ENCODE data around the gene FATE1. TPM values are rescaled to one million over a fixed set of nuclear protein-coding genes. Genes with fewer than 3 reads are reported as not detected.

FATE1 gene
- total RNA-seq, 1 experiment from 2014 or later, result not detected

DNA sequence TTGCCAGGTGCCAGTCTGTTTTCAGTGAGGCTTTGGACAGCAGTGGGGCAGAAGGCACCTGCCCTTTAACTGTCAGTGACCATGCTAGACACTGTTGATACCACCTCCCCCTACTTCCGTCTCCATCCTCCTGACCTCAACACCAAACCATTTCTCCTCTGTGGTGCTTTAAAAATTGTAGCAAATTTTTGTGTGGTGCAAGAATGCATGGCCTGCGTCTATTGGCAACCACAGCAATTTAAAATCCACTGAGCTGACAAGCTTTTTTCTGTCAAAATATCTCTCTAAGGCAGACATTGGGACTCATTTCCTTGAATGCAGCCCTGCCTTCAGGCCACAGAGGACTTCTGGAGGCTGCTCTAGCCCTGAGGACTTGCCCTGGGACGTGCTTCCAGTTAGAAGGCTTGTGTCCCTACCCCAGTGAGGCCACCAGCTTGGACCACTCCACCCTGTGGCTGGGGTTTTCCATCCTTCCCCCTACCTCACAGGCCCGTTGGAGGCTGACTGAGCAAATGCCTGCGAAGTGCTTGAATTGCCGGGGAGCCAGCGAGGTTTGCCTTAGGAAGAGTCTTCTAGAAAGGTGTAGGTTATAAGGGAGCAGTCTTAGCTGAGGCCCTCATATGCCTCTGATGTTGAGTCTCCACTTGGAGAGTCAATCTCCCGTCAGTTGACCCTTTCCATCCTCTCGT, 13.7 kb upstream of the FATE1 start:
- DNase-seq (no peak), ATAC-seq (no peak)
- Histone ChIP-seq H3F3A (ENCODE audit: low read length, unreplicated experiment) (no peaks in the 10 kb centered on the region), H3K4me3 (ENCODE audit: low read length) (no peak overlapping the region), H3K27ac (ENCODE audit: low read length) (no peak overlapping the region), H3K4me1 (ENCODE audit: insufficient read depth, low read length) (no peaks in the 10 kb centered on the region), H4K20me1 (ENCODE audit: low read length) (no peaks in the 10 kb centered on the region), H3K79me2 (ENCODE audit: low read length) (no peaks in the 10 kb centered on the region), H3K9me2 (replicated peaks; ENCODE audit: low read length) (no peaks in the 10 kb centered on the region), H3K27me3 (ENCODE audit: low read length) (no peaks in the 10 kb centered on the region), H3K36me3 (ENCODE audit: low read depth, low read length) (no peaks in the 10 kb centered on the region), H3K9me3 (ENCODE audit: low read length) (no peaks in the 10 kb centered on the region), H3K9ac (ENCODE audit: low read length) (no peak overlapping the region), H3K4me2 (ENCODE audit: low read length) (no peak overlapping the region), H2AFZ (ENCODE audit: low read length) (no peak overlapping the region)
- no TSS peak for BruUV-seq (replicated peaks)
- POLR2A ChIA-PET (ENCODE audit: unreplicated experiment), result no interaction called here
- no peak for TF ChIP-seq EZH2phosphoT487 (IDR thresholded peaks at IDR 0.05; ENCODE audit: borderline replicate concordance, low read length)
- no peak for TF ChIP-seq CTCF (conservative IDR thresholded peaks at IDR 0.05; ENCODE audit: low read depth, low read length)
- TF ChIP-seq EZH2 (IDR thresholded peaks at IDR 0.05; ENCODE audit: low read length, unreplicated experiment), result no peak
- CTCF ChIA-PET, result no interaction called here
- intact Hi-C loops (cut with micrococcal nuclease), result no loop called here

- POLR2A ChIA-PET (ENCODE audit: unreplicated experiment), result no interaction called here
- intact Hi-C loops (cut with micrococcal nuclease), result no loop called here
- BruUV-seq (replicated peaks), result no TSS peak
- Histone ChIP-seq H3K9me2 (replicated peaks; ENCODE audit: low read length) (no peaks in the 10 kb centered on the region), H3K4me2 (ENCODE audit: low read length) (no peak overlapping the region), H3K9me3 (ENCODE audit: low read length) (no peaks in the 10 kb centered on the region), H2AFZ (ENCODE audit: low read length) (no peak overlapping the region), H3K79me2 (ENCODE audit: low read length) (no peaks in the 10 kb centered on the region), H3K4me1 (ENCODE audit: insufficient read depth, low read length) (no peaks in the 10 kb centered on the region), H3K4me3 (ENCODE audit: low read length) (no peak overlapping the region), H3K27ac (ENCODE audit: low read length) (no peak overlapping the region), H3K36me3 (ENCODE audit: low read depth, low read length) (no peaks in the 10 kb centered on the region), H3K9ac (ENCODE audit: low read length) (no peak overlapping the region), H3F3A (ENCODE audit: low read length, unreplicated experiment) (no peaks in the 10 kb centered on the region), H3K27me3 (ENCODE audit: low read length) (no peaks in the 10 kb centered on the region), H4K20me1 (ENCODE audit: low read length) (no peaks in the 10 kb centered on the region)
- DNase-seq (no peak), ATAC-seq (no peak)
- TF ChIP-seq EZH2phosphoT487 (IDR thresholded peaks at IDR 0.05; ENCODE audit: borderline replicate concordance, low read length) (no peak), EZH2 (IDR thresholded peaks at IDR 0.05; ENCODE audit: low read length, unreplicated experiment) (no peak), CTCF (conservative IDR thresholded peaks at IDR 0.05; ENCODE audit: low read depth, low read length) (no peak)
- CTCF ChIA-PET, result no interaction called here
Observed at GRCh38 chrX:151702741-151703340, 13.0 kb upstream of the FATE1 start.

DNA sequence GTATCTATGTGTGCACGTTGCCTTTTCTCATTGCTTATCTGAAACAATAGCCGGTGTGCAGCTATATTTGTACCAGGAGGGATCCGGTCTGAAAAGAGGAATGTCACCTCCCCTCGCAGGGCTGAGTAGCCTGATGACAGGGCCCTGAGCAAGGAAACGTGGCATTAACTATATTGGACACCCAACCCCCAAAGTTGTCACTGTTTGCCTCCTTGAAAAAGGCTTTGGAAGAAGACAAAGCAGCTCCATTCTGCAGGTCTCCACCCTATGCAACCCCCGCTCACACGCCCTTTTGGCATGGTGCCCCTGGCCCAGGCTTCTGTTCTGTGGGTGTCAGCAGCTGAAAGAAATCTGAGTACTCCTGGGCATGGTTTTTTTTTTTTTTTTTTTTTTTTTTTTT, 12.3 kb upstream of the FATE1 start:
- intact Hi-C loops (cut with micrococcal nuclease), result no loop called here
- ATAC-seq (no peak), DNase-seq (no peak)
- Histone ChIP-seq H3K9me3 (ENCODE audit: low read length) (no peaks in the 10 kb centered on the region), H4K20me1 (ENCODE audit: low read length) (no peaks in the 10 kb centered on the region), H3F3A (ENCODE audit: low read length, unreplicated experiment) (no peaks in the 10 kb centered on the region), H3K36me3 (ENCODE audit: low read depth, low read length) (no peaks in the 10 kb centered on the region), H3K9ac (ENCODE audit: low read length) (no peak overlapping the region), H3K4me1 (ENCODE audit: insufficient read depth, low read length) (no peaks in the 10 kb centered on the region), H2AFZ (ENCODE audit: low read length) (no peak overlapping the region), H3K4me2 (ENCODE audit: low read length) (no peak overlapping the region), H3K27ac (ENCODE audit: low read length) (no peak overlapping the region), H3K4me3 (ENCODE audit: low read length) (no peak overlapping the region), H3K79me2 (ENCODE audit: low read length) (no peaks in the 10 kb centered on the region), H3K27me3 (ENCODE audit: low read length) (no peaks in the 10 kb centered on the region), H3K9me2 (replicated peaks; ENCODE audit: low read length) (no peaks in the 10 kb centered on the region)
- POLR2A ChIA-PET (ENCODE audit: unreplicated experiment), result no interaction called here
- CTCF ChIA-PET, result no interaction called here
- no peak for TF ChIP-seq CTCF (conservative IDR thresholded peaks at IDR 0.05; ENCODE audit: low read depth, low read length)
- TF ChIP-seq EZH2 (IDR thresholded peaks at IDR 0.05; ENCODE audit: low read length, unreplicated experiment), result no peak
- no peak for TF ChIP-seq EZH2phosphoT487 (IDR thresholded peaks at IDR 0.05; ENCODE audit: borderline replicate concordance, low read length)
- BruUV-seq (replicated peaks), result no TSS peak

Data from PC-3 (cell line).